Stimulated activated CD8-positive, alpha-beta memory T cell treated with anti-CD3 and anti-CD28 coated beads, Interleukin-7, amount 100 ng/mL, for 24 hours (primary cell): Measurements from ENCODE around the gene SLCO2A1.

ENCODE experiments used
- DNase-seq: peaks from one replicate; pipeline ENCODE4 v3.0.0-alpha.2; 2020; ENCODE audit warnings: low read depth

SLCO2A1 gene

DNA sequence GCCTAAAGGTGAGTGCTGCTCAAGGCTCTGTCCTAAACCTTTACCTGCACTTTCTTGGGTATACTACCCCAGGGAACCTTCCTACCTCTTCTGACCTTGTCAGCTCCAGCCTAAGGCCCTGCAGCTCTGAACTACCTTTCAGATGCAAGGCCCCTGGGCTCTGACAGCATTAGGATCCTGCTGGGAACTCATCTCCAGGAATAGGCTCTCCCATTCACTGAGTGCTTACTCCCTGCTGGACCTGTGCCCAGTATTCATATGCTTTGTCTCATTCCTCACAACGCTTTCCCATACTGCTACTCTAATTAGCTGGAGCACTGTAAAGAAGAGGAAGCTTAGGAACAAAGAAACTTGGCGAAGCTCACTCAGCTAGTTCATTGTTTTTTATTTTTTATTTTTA is 80.3 kb downstream of the SLCO2A1 start:
- no peak for DNase-seq

DNA sequence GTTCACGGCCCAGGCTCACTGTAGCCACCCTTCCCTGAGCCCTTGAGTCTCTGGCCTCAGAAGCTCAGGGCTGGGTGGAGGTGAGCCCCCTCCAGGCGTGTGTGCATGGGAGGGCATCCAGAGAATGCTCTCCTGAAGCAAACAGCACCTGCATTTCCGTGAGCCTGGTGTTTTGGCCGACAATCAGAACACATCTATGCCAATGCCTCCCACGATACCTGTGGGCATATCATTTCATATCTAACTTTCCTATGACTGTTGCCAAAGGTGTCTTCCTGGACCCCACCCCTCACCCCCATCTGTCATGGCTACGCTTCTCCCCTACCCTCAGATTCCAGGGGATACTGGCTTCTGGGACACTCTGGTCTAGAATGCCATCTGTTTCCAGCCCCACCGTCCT is 80.7 kb downstream of the SLCO2A1 start:
- no peak for DNase-seq

DNA sequence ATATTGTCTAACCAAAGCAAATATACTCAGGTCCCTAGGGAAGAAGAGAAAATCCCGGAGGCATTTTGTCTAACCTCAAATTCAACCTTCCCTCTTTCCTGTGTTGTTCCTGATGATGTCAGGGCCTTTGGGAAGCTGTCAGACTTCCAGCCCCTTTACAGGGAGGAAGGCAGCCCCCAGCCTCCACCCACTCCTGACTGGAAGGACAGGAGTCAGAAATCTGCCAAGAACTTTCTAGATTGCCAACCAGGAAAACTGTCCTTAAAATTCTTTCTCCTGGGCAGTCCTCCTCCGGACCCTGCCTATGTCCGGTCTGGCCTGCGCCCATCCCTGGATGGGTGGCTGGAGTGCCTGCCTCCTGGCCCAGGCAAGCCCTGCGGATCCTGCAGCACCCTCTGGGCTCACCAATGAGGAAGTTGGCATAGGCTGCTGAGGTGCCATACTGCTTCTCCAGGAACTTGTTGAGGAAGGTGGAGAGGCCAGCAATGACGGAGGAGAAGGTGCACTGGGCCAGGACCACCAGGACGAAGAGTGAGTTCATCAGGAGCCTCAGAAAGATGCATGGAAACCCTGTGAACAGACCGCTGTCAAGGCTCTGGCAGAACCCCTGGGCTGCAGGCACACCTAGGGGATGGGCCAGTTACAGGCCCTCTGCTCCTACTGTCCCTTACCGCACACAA is 81.5 kb downstream of the SLCO2A1 start:
- DNase-seq, result no peak

DNA sequence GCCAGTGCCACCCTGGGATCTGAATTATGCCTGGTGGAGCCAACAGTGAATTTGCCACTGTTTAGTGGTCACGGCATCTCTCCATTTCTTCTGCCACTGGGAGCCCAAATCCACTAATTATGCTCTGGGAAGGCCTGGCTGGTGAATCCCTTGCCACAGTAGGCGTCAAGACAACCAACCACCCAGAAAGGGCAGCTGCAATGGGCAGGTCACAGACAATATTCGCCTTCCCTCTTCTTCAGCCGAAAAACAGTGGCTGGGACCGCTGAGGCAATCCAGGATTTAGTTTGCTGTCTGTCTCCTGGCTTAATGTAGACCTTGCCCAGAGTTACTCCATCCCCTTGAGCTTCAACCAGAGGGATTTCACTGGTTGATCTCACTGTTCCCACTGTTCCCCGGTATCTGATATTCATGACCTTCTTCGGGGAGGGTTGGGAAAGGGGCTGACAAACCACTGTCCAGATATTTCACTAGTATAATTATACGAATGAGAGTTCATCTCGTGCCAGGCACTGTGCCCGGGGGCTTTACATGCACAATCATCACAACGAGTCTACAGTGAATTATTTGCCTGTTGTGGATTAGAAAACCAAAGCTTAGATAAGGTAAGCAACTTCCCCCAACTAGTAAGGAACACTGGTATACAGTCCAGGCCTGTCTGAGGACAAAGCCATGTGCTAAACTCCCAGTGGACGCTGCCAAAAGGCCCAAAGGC is 84.2 kb downstream of the SLCO2A1 start:
- DNase-seq, result no peak

DNA sequence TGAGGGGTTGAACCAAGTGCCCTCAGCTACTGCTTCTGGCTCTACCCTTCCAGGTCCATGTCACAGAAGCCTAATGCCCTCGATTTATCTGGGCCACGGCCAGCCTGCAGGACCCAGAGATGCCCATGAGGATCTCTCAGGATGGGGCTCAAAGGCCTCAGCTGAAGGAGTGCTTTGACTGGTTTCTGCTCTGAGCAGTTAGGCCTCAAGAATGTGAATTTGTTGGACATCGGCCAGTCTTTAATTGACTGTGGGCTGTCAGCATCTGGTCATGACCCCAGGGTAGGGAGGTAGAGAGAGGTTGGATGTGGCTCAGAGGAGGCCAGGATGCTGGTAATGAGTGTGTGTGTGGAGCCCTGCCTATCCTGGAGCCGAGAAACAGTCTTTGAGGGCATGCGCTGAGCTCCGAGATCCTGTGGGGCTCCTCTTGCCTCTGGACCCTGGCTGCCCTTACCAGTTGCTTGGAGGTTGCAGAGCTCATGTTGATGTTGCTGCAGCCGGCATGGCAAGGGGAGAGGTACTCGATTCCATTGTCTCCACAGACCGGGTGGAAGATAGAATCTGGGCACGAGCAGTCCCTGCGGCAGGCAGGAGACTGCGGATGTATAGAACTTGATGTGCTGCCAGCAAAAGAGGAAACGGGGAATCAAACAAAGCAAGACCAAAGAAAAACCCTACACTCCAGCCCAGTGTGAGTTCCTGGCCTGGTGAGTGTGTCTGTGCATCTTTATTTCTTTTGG is 84.9 kb downstream of the SLCO2A1 start:
- no peak for DNase-seq

DNA sequence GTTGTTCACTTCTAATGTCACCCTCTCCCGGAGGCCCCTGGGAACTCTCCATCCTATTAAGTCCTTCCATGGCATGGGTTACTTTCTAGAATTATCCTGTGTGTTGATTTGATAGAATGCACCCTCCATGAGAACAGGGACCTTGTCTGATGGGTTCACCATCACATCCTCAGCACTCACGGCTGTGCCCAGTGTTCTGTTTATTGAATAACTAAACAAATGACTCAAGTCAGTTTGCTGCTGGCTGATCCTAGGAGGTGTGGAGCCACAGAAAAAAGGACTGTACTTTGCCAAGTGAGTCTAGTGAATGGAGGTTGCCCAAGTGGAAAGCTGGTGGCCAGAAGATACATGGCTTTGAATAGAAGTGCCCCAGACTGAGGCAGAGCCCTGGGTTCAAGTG is 85.5 kb downstream of the SLCO2A1 start:
- no peak for DNase-seq

DNA sequence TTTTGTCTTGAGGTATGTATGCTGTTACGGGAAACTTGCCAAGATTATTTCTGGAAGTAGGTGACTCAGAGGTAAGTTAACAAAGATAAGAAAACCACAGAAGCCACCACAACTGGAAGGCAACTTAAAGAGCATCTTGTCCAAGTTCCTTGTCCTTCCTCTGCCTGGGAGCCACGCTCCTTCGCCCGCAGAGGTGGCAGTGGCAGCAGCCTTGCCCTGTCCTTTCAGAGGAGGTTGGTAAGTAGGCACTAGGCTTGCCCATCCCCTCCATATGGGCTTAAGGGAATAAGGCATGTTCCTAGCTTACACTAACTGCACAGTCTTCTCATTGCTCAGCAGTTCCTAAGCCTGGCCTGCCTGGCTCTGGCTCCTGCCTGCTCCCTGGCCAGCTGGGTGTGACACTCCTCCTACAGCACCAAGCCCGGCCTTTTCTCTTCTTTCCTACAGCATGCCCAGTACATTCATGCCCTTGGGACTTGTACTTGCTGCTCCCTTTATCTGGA is 86.0 kb downstream of the SLCO2A1 start:
- no peak for DNase-seq

DNA sequence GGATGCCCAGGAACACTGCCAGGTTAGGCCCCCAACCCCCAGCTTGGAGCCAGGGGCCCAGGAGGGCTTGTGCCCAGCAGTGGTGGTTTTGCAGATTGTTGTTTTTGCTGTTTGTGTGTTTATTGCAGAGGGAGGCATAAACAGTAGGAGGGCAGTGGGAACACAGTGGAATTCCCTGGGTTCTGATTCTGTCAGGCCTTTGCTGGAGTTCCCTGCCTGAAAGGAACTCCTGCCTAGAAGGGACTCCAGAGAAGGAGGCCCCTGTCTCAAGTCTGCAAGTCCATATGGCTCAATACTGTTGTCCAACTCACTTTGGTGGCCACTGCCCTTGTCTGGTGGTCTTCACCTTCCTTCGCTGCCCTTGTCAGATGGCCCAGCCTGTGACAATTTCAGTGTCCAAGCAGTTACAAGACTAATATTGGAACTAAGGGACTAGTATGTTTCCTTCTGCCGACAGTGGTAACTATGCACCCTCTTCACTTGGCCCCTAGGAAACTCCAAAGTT is 86.6 kb downstream of the SLCO2A1 start:
- no peak for DNase-seq

DNA sequence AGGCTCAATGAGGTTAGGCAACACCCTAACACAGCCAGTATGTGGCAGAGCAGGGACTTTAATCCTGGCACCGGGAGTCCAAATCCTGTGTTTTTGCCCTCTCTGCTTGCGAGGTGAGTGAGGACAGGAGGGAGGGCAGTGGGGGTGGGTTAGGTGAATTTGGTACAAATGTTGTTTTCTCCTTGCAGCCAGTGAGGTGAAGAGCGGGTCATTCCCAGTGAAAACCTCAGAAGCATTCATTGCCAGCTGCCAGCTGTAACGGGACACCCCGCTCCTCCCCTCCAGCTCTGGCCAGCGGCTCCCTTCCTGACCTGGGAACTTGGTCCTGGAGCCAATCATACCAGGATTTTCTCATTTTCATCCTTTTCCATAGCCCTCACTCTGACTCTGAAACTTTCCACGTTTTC is 88.3 kb downstream of the SLCO2A1 start:
- DNase-seq, result no peak

DNA sequence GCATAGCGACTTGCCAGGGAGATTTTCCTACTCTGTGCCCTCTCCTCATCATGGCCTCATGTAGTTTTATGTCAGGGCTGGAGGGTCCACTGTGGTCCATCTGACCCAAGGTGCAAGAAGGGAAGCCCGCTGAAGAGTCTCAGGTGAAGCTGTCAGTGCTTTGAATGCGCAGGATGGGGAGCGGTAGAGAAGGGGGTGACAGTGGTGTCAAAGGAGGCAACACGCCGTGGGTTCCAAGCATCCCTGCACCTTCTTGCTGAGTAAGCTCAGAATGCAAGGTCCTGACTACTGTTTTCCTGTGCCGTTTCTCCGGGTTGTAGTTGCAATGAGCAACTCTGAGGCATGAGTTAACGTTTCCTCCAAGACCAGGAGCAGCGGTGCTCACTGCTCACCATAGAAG is 89.2 kb downstream of the SLCO2A1 start:
- DNase-seq, result no peak

DNA sequence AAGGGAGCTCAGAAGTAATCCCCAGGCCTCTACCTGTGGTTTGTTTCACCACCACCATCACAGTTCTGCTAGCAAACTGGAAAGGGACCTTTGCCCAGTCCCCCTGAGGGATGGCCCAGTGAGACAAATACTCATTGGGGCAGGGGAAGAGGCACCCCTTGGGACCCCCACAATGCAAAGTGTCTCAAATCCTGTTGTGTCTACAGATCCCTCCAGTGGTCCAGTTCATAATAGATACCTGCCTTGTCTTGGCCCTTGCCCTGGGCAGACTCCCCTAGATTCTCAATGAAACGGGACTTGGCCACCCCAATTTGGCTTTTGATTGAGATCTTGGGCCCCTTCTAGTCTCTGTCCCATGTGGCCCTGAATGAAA is 90.3 kb downstream of the SLCO2A1 start:
- DNase-seq, result no peak

DNA sequence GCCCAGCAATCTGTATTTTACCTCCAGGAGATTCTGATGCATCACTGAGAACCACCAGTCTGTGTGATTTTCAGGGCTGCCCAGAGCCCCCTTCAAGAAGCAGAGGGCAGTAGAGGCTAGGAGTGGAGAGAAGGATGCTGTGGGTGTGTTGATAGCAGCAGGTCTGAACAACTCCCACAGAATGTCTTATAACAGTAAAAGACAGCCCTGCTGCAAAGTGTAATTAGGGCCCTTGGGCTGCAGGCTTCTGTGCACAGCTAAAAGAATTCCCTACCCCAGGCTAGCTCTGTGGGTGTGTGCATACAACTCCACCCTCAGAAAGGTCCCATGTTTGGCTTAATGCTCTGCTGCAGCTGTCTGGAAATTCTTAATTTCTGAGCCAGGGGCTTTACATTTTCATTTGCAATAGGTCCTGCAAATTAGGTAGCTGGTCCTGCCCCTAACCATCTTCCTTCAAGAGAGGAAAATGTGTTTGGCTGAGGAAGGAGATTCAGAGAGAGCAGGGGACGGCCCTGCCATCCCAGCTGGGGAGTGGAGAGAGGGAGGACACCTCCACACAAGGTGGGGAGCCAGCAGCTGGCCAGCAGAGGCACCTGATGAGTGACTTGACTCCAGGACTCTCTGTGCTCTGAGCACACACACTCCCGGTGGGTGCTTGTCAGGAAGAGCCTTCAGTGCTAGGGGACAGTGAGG is 90.8 kb downstream of the SLCO2A1 start:
- no peak for DNase-seq

DNA sequence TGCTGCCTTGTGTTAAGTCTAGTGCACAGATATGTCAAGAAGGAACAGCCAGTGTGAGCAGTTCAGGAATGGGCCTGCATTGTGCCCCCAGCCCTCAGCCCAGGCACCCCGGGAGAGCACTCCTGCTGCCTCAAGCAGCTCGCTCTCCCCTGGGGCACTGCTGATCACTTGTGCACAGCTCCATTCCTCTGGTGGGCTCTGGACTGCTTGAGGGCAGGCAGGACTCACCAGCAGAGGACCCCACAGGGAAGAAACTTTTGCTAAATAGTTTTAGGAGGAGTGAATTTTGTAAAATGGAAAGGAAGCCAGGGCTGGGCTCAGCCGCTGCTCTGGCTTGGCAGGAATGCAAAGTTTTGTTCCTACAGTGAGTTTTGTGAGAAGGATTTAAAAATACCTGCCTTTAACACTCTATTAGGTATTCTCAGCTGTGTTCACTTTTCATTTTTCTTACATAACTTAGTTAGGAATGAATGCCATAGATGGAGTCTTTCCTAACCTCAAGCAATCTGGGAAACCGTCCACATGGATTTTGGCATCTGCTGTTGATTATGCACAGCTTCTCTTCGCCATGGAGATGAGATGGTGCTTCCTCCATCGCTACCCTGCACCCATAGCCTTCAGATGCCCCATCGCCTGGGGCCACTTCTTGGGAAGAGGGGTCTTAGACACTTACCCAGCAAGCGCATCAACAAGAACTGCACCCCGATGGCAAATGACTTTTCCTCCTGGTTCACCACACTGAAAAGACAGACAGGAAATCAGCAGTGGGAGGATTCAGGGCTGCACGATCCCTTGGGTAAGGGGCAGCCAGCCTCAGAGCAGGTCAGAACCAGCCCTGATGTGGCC is 91.7 kb downstream of the SLCO2A1 start:
- no peak for DNase-seq

DNA sequence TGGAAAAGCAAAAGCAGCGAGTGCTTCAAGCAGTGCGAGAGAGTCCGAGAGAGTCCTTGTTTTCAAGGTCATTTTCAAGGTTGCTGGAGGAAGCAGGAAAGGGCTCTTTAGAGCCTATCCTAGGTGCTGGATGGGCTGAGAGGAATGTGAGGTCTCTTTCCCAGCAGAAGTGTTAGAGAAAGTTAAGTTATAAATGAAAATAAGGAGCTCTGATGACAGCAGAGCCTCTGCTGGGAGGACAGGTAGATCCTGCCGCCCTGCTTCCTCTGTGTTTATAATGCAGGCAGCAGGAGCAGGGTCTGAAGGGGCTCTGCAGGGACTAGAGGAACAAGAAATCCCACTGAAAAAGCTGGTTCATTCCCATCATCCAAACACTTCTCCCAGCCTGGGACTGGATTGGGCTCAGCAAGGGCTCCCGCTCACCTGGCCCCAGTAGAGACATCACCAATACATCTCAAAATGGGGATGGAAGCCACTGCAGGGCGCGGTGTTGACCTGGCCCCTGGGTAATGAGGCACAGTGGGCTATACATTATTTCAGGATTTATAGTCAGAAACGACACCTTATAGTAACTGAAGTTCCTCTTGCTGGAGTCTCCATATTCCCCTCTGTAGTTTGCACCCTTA is 92.6 kb downstream of the SLCO2A1 start:
- DNase-seq, result no peak

DNA sequence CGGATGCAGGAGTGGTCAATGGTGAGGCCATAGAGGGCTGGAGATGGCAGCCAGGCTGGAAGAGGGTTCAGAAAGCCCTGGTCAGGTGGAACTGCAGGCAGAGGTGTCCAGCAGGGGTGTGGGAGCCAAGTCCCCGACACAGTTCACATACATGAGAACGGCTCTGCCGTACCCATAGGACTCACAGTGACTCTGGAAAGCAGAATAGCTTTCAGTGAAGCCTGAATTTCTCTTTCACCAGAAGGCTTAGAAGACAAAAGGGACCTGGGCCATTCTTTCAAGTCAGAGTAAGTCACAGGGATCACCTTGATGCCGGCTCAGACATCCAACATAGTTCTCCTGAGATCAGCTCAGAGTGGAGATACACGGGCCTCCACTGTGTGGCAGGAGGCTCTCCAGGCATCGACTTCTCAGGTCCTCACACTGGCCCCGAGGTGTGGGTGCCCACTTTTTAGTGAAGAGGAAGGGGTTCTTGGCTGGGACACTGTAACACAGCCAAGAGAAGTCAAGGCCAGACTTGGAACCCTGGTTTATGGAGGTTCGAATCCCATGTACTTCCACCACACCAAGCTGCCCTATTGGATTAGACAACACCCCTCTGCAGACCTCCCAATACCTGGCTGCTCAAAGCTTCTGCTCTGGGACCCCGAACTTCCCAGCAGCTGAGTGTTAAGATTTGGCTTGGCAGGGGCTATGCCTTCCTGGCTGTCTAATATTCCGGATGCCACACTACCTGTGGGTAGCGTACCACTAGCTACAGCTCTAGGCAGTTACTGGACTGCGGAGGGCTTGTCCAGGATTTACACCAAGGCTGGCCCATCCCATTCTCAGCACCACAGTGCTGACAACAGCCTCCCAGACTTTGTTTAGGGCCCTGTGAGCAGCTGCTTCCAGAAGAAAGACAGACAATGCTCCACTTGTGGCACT is 93.6 kb downstream of the SLCO2A1 start:
- DNase-seq, result no peak

DNA sequence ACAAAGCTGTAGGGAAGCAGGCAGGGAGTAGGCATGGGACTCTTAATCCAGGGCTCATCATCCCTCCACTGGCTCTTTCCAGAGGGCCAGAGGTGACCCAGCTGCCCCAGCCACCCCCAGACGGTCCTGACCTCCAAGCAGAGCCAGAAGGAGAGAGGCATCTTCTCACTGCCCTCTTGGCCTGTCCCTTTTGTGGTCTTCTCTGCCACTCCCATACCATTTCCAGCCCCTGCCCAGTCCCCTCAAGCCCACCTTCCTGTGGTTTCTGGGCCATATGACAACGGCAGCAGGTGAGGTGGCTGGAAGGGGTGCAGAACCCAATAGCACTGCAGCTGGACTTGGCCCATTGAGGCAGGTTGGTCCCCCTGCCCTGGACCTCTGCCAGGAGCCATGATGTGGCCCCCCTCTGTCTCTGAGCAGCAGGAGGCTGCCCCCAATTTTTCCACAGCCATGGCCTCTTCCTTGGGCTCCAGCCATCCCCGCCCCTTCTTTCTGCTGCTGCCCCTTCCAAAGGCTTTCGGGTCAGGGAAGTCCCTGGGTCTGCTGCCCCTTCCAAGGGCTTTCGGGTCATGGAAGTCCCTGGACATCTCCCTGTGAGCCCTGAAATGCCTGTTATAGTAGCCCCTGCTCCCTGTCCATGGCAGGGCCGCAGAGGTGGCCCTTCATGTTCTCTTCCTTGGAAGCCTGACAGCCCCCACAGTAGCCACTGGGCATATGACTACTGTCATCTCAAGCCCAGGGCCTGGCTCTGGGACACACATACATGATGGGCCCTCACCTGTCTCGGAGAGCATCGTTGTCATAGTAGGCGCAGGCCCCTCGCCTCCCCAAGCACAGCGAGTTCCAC is 94.5 kb downstream of the SLCO2A1 start:
- DNase-seq, result no peak

DNA sequence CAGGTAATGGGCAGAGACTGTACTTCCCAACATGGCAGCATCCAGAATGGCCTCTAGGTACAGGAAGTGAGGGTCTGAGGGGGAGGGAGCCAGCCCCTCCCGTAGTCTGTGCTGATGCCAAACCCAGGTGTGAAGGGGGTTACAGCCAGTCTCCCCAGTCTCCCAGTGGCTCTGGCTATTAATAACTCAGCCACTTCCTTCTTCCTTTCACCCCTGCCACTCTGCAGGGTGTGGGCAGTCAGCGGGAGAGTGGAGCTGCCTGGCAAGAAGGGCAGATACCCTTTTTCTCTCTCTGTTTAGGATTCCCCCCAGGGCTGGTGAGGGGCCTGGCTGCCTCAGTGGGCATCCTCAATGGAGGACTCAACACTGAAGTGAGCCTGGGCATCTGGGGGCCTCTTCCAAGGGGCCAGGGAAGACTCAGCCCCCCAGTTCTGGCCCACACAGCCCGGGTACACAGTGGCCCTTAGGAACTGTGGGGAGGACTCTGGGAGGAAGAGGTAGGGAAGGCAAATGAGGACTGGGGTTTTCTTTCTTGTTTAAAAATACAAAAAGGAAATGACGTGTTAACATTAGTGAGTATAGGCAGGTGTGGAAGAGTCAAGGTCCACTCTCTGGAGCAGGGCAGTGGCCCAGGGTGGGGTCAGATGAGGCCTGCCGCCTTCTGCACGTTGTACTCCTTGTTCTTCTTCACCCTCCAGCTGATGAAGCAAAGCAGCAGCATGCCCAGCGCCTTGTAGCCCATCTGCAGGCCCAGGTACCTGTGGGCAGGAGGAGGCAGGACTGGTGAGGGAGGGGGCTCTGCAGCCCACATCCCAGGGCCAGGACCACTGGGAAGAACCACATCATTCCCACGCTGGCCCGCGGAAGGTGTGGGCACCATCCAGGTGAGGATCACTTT is 95.4 kb downstream of the SLCO2A1 start:
- no peak for DNase-seq
